GM18508 (cell line): ENCODE results near the gene ADAMTS5.

ENCODE experiments used
- ATAC-seq: cut with Tn5 transposase; IDR thresholded peaks from one replicate; pipeline ENCODE4 v1.9.1; 2021; ENCODE audit warnings: moderate number of reproducible peaks; ENCODE audit not compliant: insufficient read depth, unreplicated experiment

Gene ADAMTS5

DNA sequence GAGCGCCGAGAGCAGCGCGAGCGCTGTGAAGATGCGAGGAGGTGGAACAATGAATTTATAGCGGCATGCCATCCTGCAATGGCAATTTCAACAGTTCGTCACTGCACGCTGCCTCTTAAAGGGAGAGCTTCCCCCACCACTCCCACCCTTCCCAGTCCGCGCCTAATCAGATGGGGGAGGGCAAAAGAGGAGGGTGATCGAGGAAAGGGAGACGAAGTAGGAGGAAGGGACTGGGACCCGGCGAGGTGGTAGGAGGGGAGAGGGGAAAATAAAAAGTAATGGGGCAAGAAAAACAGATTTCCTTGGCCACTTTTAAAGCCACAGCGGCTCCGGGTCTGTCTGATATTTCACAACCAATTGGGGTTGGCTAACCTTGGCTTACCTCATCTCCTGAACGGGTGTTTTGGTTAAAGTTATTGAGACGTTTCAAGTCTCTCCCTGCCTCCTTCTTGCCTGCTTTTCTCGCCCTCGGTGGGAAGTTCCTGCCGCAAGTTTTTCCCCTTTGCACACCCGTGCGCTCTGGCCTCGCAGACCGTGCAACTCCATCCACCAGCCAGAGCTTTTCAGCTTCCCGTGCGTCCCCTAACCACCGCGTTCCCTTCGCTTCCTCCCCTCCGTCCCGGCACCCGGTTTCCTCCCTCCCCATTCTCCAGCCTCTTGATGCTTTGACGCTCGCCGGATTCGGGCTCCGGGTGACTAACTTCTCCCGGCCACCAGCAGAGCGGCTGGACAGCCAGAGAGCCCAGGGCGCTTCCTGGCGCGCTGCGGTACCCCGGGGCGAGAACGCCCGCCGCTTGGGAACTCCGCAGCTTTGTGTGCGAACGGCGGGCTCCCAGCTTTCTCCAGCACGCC lies at the start of gene ADAMTS5:
Gene ADAMTS5, minus strand, starts transcription at position 27 of the 852 bp plus-strand sequence. CDS start 697 bp downstream, outside the sequence.
- ATAC-seq = no peak

DNA sequence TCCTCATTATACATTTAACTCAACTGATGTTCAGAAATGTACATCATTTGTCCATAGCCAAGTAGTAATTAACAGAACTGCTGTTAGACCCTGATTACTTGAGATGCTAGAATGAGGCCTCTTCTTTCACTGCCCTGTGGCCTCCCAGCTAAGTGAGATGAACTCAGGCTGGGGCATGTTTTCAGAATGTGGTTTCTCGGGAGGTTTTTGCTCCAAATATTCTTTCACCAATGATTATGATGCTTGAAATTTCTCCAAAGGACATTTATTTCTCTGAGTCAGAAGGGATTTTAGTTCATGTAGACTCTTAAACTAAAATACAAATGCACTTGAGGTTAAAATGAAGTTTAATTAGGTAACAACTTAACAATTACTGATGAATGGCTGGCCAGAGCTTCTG lies 34.6 kb upstream of the ADAMTS5 start:
- ATAC-seq = no peak

DNA sequence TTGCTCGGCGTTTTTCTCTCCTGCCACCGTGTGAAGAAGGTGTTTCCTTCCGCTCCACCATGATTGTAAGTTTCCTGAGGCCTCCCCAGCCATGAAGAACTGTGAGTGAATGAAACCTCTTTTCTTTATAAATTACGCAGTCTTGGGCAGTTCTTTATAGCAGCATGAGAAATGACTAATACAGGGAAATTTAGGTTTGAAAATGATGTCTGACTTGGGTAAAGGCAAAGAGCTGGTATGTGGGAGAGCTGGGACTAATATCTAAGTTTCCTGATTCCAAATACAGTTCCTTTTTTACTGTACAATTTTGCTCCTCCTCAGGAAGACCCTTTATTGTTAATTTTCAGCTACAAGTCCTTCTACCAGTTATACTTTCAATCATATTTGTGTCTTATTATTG lies 16.7 kb upstream of the ADAMTS5 start:
- no peak for ATAC-seq

DNA sequence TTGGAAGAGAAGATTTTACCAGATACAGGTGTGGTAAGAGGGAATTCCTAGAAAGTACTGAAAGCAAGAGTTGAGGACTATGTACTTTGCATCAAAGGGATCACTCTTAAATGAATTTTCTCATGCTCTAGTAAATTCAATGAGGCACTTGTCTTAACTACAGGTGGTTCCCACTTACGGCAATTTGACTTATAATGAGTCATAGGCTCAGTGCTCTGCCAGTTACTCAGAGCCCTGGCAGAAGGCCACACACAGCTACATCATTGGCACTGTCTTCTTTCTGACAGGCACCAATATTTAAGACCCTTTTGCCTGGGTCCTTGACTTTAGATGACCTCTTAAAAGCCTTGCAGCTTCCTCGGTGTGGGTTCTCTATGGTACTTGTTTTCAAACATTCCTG lies 15.9 kb upstream of the ADAMTS5 start:
- ATAC-seq = no peak

DNA sequence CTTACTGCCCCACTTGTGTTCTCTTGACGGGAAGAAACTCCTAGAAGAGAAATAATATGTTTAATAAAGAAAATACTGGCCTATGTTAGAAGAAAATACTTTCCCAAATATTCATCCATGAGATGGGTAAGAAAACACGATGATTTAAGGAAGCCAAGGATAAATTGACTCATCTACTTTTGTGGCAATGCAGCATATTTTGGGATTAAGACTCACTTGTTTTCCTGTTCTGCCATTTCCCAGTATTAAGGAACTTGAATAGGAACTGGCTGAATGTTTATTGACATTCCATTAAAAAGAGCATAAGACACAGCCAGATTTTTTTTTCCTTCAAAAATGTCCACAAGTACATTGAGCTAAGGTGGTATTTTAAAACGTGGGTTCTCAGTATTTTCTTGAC lies 10.9 kb upstream of the ADAMTS5 start:
- no peak for ATAC-seq

DNA sequence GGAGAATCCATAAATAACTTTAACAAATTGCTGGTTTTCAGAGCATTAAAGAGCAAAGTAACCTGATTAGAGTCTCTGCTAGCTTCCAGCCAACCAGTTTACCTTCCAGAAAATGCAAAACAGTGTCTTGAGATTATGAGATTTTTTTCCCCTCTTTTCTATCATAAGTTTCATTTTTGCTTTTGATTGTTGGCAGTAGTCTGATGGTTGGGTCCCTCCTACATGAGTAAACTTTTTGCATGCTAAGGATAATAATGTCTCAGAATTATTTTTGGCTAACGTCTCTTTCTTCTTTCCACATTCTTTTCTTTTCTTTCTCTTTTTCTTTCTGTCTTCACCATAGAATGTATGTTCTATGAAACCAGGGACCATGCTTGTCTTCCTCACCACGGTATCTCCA lies 6.3 kb upstream of the ADAMTS5 start:
- no peak for ATAC-seq

DNA sequence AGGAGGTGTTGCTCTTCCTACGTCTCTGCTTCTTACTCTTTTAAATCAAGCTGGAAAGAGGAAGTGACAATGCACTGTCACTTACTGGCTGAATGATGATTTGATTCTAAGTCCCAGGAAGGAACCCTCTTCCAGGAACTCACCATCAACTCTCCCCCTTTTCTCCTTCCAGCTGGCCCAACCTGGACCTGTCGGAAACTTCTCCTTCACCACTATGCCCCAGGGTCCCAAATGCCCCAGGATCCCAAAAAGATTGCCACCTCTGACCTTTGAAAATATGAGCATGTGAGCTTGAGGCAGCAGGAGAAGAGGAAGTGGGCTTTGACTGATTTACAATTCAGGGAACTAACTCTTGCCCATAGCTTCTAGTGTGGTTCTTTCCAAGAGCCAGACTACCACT lies 5.3 kb upstream of the ADAMTS5 start:
- no peak for ATAC-seq

DNA sequence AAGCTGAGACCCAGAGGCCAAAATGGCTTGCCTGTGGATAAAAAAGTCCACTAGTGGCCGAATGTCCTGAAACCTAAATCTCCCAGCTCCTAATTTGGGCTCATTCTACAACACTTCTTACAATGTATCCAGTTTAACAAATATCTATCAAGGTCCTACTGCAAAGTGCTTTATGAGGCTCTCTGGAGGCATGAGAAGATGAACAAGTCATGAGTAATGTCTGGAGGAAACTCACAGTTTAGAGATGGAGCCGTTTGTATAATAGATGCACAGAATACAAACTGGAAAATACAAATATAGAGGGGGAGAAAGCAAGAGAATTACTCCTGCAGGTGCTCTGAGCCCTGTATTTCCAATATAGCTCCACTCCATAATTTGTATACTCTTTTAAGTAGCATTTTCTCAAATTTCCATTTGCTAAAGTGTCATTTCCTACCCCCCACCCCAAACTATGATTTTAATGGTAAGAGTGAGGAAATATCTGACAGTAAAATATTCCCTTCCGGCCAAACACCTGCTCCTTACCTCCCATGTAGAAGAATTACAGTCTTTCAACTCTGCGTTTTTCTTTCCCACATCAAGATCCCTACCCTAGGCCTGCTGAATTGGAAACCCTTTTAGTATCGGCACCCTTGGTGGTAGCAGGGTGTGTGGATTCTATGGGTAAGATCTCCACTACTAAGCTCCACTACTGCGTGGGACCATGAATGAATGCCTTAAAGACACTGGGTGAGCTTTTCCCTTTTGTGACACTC lies 3.3 kb upstream of the ADAMTS5 start:
- ATAC-seq = no peak

DNA sequence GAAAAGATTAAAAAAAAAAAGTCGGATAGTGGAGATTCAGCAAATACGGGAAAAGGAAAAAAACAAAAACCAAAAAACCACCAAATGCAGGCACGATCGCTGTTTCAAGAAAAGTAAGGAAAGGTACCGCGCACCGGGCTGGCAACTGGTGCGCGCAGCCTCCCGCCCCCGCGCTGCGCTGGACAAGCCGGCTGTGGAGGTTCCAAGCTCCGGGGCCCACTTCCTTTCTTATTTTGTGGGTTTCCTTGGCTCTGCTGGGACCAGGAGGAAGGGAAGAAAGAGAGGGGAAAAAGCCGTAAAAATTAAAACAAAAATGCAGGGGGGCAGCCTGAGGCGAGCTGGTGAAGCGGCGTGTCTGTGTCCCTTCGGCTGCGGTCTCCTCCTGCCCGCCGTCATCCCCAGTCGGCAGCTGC lies 233 bp downstream of the ADAMTS5 start:
- ATAC-seq = no peak

DNA sequence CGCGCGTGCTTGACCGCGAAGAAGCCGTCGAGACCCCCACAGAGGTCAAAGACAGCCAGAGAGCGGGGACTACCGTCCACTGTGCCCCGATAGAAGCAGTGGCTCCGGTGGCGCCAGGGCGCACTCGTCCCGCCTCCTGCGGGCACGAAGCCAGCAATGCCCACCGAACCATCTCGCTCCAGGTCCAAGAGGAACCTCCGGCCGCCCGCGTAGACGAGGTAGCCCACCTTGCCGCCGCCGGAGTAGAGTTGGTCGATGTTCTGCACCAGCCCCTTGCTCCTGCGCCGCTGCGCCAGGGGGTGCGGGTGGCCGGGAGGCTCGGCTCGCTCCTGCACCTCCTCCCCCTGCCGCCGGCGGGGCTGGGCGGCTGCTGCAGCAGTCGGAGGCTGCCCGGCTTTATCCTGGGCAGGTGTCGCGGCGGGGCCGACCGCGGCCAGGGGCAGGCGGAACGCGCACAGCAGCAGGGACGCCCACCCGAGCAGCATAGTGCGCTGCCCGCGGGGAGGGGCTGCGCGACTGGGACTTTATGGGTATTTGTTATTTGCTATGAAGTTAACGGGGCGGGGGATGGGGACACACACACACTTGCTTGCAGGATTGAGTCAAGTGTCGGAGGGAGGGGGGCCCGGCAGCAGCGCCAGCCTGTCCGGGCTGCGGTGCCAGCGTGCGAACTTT lies 844 bp downstream of the ADAMTS5 start:
- no peak for ATAC-seq

DNA sequence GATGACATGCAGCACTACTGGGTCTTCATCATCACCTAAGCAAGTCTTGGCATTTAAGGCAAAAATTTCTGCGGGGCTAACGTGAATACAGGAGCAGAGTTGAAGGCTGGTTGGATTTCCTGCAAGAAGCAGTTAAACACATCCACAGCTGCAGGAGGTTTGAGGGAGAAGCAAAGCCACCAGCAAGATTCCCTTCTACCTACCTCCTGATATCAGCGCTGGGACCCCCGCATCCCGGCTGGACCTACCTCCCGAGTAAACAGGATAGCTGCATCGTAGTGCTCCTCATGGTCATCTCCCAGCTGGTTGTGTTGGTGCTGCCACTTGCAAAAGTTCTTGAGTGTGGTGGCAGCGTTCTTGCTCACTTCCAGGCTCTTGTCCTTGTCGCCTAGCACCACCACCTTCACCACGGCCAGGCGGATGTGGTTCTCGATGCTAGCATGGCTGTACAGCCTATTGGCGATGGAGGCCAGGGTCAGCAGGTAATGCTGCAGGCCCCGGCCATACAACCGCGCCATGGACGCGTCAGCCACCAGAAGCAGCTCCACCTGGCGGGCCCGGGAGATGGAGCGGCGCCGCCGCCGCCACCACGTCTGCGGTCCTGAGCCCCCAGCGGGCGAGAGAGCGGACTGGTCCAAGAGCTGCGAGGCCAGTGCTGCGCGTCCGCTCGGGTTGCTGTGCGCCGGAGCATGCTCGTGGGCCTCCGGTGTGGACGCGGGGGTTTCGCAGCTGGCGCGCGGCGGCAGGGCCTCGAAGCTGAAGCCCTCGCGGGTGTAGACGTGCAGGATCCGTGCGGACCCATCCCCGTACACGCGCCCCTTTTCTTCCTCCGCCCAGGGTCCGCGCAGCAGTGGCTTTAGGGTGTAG lies 1.6 kb downstream of the ADAMTS5 start:
- ATAC-seq = no peak

DNA sequence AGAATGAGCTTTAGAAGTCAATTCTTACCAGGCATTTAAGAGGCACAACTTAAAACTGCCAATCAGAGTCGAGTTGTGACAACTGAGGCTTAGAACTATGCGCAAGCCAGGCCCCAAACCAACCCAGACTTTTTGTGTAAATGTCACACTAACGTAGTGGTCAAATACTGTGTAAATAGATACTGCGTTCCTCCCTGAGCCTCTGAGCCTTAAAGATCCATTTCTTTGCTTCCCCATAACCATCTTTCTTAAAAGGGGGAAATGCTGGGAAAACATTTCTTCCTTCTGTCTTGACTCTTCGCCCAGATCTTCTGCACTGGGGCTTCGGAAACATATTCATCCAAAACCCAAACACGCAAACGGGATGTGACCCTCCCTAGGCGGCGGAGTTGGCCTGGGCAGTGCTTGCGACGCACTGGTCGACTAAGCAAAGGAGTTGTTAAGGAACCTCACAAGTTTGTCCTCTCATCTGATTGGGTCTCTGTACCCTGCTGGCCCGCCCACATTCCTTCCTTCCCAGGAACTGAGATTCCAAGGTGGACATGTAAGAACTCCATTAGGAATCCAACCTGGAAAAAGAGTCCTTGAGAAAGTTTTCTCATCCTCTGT lies 2.6 kb downstream of the ADAMTS5 start:
- ATAC-seq = no peak

DNA sequence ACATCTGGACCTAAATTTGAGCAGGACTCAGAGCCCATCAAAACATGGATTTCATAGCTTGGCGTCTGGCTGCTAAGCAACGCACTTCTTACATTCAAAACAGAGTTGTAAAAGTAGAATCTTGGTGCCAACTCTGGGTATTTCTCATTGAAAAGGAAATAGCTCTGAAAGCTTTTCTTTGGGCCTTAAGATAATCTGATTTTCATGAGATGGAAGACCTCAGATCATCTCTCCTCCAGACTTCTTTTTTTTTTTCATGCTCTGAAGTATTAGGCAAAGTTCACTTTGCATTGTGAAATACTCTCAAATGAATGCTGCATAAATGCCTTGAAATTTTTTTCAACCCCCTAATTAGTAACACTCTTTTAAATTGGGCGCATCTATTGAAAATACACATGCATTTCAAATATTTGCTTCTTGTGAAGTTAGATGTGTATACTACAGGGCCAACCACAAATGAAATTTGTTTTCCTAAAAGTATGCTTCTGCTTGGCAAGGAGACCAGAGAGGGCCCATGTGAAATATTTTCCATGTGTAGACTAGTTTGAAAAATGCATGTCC lies 4.2 kb downstream of the ADAMTS5 start:
- no peak for ATAC-seq

DNA sequence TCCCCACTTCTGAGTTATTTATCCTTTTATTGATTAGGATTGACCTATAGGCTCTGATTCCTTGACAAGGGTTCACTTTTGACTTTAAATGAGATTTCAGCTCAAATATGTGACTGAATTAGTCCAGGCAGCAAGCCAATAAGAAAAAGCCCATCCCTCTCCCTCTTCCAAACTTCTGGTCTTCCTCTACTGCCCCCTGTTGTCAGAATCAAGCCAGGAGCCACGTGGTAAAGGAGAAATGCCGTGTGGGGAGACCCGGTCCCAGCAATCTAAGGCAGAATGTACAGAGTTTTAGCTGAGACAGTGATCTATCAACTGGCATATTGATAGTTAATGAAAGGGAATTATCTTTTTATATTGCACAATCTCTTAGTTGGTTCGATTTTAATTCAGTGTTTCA lies 5.2 kb downstream of the ADAMTS5 start:
- ATAC-seq = no peak

DNA sequence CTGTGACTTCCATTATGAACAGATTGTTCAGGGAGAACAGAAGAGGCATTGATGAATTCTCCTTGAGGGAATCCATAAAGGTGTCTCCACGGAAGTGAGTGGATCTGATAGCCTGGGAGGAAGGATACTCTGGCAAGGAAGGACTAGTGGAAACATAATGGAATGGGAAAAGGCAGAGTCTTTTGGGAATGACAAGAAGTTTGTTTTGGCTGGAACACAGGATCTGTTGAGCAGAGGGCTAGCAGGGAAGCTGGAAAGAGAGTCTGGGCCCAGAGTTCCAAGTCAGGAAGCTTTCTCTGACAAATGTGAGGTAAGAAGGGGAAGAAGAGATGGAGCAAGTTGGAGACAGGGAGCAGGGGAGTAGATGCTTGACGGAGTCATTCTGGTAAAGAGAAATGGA lies 8.1 kb downstream of the ADAMTS5 start:
- no peak for ATAC-seq

DNA sequence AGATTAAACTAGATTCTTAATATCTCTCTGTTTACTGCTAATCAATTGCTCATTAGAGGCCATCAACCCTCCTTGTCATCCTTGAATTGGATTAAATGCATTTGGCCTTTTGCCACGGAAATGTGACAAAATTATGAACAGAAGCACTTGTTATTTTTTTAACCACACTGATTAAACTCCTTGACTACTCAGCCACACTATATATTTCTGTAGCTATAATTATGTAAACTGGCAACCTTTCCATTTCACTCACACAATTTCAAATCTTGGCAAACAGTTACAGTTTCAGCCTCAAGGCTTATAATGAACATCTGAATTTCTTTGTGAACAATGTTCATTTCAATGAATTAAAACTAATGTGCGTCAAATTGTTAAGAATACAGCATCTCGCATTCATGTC lies 10.1 kb downstream of the ADAMTS5 start:
- ATAC-seq = no peak

DNA sequence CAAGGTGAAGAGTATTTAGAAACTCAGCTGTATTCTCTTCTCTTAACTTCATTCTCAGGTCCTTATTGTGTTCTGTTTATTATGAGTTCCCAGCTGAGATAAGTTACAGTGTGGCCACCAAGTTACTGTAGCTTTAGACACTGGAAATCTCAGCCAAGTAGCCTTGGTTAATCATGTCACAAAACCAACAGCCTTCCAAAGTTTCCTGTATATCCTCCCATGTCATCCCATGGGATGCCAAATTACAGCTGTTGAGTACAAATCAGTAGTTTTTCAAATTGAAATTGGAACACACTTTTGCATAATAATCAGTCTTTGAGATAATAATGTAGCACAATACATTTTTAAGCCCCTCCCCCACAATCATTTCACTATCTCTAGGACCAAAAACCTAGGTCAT lies 10.7 kb downstream of the ADAMTS5 start:
- no peak for ATAC-seq

DNA sequence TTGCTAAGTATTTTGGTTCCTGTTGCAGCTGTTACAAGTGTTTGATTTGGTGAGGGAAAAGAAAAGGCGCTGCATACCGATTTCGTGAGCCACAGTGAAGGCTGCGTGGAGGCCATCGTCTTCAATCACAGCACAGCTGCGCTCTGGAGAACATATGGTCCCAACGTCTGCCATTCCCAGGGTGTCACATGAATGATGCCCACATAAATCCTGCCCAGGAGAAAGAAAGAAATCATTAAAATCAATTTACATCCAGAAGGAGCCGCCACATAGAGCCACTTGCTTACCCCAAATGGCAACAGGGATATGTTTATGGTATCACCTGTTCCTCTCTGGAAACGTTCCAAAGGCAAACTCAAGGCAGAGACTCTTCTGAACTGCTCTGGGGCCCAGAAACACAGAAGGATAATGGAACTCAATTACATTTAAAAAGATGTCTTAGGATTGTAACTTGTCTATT lies 12.2 kb downstream of the ADAMTS5 start:
- ATAC-seq = no peak

DNA sequence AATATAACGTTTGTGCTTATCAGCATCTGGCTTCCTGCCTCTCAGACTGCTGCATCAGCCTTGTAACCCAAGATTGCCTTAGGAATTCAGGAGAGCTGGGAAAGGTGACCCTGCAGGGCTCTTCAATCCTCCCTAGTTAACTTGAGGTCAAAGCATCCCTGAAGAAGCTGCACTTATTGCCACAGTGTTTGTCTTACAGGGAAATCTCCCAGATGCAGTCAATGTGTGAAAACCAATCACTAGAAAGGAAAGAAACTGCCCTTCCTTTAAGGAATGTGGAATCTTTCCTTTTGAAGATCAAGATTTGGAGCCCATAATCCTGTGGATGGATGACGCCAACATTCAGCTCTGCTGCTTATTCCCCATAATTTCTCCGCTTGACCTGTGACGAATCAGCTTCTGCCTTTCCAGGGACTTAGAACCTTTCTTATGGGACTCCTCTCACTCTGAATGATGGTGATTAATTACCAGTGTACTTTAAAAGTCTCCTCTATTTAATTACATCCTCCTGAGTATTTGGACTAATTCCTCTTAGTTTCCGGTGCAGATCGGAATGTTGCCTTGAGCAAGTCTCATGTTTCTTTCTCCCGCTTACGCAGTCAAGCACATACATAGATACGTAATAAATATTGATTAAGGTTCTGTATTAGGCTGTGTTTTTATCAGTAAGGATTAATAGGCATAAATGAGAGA lies 14.4 kb downstream of the ADAMTS5 start:
- no peak for ATAC-seq
